PC-9 (cell line): ENCODE data around the gene LTB.

Experiments used
- EZH2 ChIP-seq: fragments of 200-600 bp; sonication (generic); IDR thresholded peaks from 2 replicates; pipeline ENCODE4 v1.8.0; 2017; ENCODE audit warnings: antibody characterized with exemption, low read depth
- TF ChIP-seq, protein P1 (sequence below): fragments of 200-600 bp; sonication (generic); conservative IDR thresholded peaks from 2 replicates; pipeline ENCODE4 v1.6.1; 2017; ENCODE audit warnings: mixed run types, antibody characterized with exemption, mild to moderate bottlenecking, moderate library complexity

DNA sequence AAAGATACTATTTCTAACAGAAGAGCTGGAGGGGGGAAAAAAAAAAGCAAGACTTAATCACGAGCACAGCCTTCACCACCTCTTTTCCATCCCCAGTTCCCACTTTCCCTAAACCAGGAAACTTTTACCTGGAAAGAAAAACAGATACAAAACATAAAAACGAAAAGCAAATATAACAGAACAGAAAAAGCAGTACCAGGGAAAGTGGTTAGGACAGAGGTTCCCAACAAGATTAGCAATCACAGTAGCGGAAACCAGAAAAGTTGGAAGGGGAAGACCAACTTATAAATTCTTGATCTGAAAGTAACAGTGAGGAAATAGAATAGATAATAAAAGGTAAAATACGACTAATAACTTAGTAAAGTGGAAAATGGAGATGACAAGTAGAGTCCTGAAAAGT, 41.6 kb downstream of the LTB start:
- TF ChIP-seq, protein P1, sequence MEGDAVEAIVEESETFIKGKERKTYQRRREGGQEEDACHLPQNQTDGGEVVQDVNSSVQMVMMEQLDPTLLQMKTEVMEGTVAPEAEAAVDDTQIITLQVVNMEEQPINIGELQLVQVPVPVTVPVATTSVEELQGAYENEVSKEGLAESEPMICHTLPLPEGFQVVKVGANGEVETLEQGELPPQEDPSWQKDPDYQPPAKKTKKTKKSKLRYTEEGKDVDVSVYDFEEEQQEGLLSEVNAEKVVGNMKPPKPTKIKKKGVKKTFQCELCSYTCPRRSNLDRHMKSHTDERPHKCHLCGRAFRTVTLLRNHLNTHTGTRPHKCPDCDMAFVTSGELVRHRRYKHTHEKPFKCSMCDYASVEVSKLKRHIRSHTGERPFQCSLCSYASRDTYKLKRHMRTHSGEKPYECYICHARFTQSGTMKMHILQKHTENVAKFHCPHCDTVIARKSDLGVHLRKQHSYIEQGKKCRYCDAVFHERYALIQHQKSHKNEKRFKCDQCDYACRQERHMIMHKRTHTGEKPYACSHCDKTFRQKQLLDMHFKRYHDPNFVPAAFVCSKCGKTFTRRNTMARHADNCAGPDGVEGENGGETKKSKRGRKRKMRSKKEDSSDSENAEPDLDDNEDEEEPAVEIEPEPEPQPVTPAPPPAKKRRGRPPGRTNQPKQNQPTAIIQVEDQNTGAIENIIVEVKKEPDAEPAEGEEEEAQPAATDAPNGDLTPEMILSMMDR = no peak
- no peak for TF ChIP-seq EZH2
